Colonic mucosa (tissue), 4 donors: ENCODE results near the gene MPL. TPM values are rescaled to one million over a fixed set of nuclear protein-coding genes. Genes with fewer than 3 reads are reported as not detected.

Source experiments
- DNase-seq: peaks from one replicate; pipeline ENCODE4 v3.0.0-alpha.2; 2020
- H3K27ac ChIP-seq: fragments of 200-600 bp; one replicate; pipeline ENCODE4 v1.8.0; 2021
- H3K27me3 ChIP-seq: fragments of 200-600 bp; one replicate; pipeline ENCODE4 v1.8.0; 2021
- H3K36me3 ChIP-seq: fragments of 200-600 bp; one replicate; pipeline ENCODE4 v1.8.0; 2021
- H3K4me1 ChIP-seq: fragments of 200-600 bp; one replicate; pipeline ENCODE4 v1.8.0; 2021; ENCODE audit warnings: mild to moderate bottlenecking
- H3K4me3 ChIP-seq: fragments of 200-600 bp; one replicate; pipeline ENCODE4 v1.8.0; 2021
- H3K9ac ChIP-seq, 2 donors: one replicate each; pipeline ENCODE4 v1.7.0; 2013; ENCODE audit warnings: control low read depth in 2 of 2, low read depth in 2 of 2, low read length in 2 of 2
- H3K9me3 ChIP-seq: fragments of 200-600 bp; one replicate; pipeline ENCODE4 v1.8.0; 2021
- intact Hi-C: fragments of 100-400 bp; cut with DNase I; formaldehyde crosslinking; loops from one replicate; pipeline ENCODE4 v1.14.1; 2022
- total RNA-seq, 2 donors: library from RNA; stranded (reverse); fragmentation: NEBNext Ultra II Directional in 1 of 2; extraction: Animal tissue kit (Norgen Biotek cat#: 25700) in 1 of 2; gene quantifications; one replicate each; pipeline ENCODE4 v1.2.1, GENCODE V29; 2021
- TF ChIP-seq, protein P1 (sequence below): fragments of 200-600 bp; IDR thresholded peaks from one replicate; pipeline ENCODE4 v1.8.0; 2022; ENCODE audit warnings: antibody characterized with exemption, mild to moderate bottlenecking
- donor health status: healthy.
- donor health status: DM: no; HTN: no; CAD: no.
- donor health status: DM: no; HTN: no; CAD: no.

MPL gene
- total RNA-seq, 2 donors from 2014 or later, result 0.12 TPM; not detected in 1

DNA sequence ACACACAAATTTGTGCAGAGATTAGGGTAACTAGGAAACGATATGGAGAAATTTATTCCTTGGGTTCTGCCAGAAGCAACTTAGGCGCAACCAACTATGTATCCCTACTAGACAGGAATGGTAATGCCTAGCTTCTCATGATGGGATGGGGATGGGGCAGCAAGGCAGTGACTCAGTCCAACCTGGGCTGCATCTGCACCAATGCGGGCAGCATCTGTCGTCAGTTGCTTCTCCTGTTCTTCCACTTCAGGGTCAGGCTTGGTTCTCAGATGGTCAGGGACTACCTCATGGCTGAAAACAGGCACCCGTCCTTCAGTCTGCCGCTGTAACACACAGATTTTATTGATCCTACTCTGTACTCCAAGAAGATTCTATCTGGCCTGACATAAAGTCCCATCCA lies 49.1 kb downstream of the MPL start:
- DNase-seq, result no peak
- intact Hi-C loops, result no loop called here
- TF ChIP-seq, protein P1, sequence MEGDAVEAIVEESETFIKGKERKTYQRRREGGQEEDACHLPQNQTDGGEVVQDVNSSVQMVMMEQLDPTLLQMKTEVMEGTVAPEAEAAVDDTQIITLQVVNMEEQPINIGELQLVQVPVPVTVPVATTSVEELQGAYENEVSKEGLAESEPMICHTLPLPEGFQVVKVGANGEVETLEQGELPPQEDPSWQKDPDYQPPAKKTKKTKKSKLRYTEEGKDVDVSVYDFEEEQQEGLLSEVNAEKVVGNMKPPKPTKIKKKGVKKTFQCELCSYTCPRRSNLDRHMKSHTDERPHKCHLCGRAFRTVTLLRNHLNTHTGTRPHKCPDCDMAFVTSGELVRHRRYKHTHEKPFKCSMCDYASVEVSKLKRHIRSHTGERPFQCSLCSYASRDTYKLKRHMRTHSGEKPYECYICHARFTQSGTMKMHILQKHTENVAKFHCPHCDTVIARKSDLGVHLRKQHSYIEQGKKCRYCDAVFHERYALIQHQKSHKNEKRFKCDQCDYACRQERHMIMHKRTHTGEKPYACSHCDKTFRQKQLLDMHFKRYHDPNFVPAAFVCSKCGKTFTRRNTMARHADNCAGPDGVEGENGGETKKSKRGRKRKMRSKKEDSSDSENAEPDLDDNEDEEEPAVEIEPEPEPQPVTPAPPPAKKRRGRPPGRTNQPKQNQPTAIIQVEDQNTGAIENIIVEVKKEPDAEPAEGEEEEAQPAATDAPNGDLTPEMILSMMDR, result no peak
- no peaks in the 10 kb centered on the region for H3K9me3 ChIP-seq
- H3K36me3 ChIP-seq, result peaks cover 5% of the 10 kb centered on the region
- H3K9ac ChIP-seq, result no peak overlapping the region
- H3K4me1 ChIP-seq, result peaks cover 10% of the 10 kb centered on the region
- no peak overlapping the region for H3K27ac ChIP-seq
- H3K27me3 ChIP-seq, result no peaks in the 10 kb centered on the region
- H3K4me3 ChIP-seq, result no peak overlapping the region

DNA sequence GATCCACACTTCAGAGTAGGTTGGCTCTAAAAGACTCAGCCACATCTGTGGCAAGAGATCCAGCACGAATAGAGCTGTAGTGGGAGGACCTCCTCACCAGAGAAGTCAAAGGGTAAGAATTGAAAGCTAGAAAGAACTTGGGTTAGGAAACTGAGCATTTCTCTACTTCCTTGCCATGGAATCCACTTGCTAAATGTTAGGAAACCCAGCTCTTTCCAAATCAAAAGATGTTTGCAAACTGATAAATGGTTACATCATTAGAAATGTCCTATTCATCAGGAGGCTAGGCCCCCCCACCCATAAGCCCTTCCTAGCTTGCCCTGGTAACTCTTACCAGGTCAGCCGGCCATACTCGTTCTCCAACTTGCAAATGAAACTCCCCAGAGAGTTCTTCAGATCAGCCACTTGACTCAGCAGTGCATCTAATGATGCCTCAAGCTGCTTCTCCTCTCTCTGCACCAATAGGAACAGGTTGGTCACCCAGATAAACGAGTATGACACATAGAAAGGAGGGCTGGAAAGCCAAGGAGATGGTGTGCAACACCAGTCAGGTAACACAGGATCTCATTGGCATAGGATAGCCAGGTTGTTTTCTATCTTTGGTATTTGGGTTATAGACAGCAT lies 50.5 kb downstream of the MPL start:
- TF ChIP-seq, protein P1, result no peak
- intact Hi-C loops, result no loop called here
- no peak overlapping the region for H3K4me3 ChIP-seq
- H3K4me1 ChIP-seq, result peaks cover 10% of the 10 kb centered on the region
- no peak for DNase-seq
- H3K27ac ChIP-seq, result no peak overlapping the region
- no peaks in the 10 kb centered on the region for H3K27me3 ChIP-seq
- peak overlapping the region in 1 of 2 donors; percentile 91 for H3K9ac ChIP-seq
- H3K9me3 ChIP-seq, result no peaks in the 10 kb centered on the region
- peaks cover 5% of the 10 kb centered on the region for H3K36me3 ChIP-seq

DNA sequence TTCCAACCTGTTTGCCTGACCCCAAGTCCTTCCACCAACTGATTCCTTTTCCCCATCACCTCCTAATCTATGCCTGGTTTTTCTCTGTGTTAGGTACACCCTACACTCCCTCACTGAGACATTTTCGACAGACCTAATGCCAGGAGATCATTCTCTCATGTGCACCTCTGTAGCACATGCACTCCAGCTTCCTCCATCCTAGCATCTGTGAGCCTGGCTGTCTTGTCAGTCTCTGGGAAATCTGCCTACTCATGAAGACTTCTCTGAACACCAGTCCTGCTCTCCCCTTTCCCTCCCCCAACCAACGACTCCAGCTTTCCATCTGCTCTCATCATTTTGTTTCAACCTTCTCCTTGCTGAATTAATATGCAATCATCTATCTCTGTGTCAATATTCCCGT lies 51.0 kb downstream of the MPL start:
- intact Hi-C loops, result no loop called here
- no peak overlapping the region for H3K27ac ChIP-seq
- peaks cover 10% of the 10 kb centered on the region for H3K4me1 ChIP-seq
- H3K4me3 ChIP-seq, result peak overlapping the region; percentile 95
- peak overlapping the region in 1 of 2 donors; percentile 91 for H3K9ac ChIP-seq
- peaks cover 5% of the 10 kb centered on the region for H3K36me3 ChIP-seq
- H3K27me3 ChIP-seq, result no peaks in the 10 kb centered on the region
- DNase-seq, result no peak
- TF ChIP-seq, protein P1, result no peak
- H3K9me3 ChIP-seq, result no peaks in the 10 kb centered on the region

DNA sequence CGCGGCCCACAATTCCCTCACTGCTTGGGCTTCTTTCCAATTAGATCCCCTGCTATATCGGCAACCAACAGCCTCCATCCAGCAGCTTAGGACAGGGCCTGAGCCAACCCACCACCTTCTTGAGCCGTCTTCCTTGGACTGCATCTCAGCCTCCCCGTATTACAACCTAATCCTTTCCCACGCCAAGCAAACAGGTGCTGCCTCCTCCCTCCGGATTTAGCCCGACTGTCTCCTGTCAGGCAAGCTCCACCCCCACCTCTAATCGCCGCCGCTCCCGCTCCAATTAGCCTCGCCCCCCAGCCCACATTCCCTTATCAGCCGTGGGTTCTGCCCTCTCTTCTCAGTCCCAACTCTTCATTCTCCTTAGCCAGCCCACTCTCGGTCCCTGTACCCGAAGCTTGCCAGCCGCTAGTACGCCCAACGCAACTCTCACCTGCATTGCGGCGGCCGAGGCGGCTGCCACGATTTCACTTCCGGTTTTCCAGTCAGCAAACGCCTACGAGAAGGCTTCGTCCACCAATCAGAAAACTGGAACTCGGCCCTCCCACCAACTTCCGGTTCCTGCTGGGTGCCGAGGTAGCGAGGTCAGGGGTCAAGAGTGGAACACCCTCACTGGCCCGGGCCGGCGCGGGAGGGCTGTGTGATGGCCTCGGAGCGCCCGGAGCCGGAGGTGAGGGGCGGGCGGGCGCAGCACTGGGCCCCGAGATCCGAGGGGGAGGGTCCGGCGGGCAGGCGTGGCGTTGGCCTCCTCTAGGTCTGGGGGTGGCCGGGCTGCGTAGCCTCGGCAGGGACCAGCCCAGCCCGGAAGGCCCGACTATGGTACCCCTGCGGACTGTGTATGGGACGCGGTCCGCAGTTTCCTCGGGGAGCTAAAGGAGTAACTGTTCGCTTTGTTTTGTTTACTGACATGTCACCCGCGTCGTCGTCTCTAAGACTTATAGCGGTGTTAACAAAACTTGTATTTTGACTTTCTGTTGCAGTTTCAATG lies 52.0 kb downstream of the MPL start, which contains the start of the genes MED8 and SZT2:
TSS of gene MED8 (minus strand) at position 475 of the 988 bp plus-strand sequence. CDS start at position 439, 36 bp downstream.
TSS of gene SZT2 (plus strand) at position 574 of the 988 bp plus-strand sequence. CDS start at position 644, 70 bp downstream.
- no peaks in the 10 kb centered on the region for H3K9me3 ChIP-seq
- H3K27me3 ChIP-seq, result no peaks in the 10 kb centered on the region
- peak within 1 kb of the TSS; percentile 64 for H3K27ac ChIP-seq
- H3K4me1 ChIP-seq, result peaks cover 10% of the 10 kb centered on the region
- intact Hi-C loops, result no loop called here
- peaks cover 5% of the 10 kb centered on the region for H3K36me3 ChIP-seq
- peak within 1 kb of the TSS; percentile 95 for H3K4me3 ChIP-seq
- peak; percentile 98 for DNase-seq
- TF ChIP-seq, protein P1, result no peak
- H3K9ac ChIP-seq, result peak within 1 kb of the TSS; percentile 91

DNA sequence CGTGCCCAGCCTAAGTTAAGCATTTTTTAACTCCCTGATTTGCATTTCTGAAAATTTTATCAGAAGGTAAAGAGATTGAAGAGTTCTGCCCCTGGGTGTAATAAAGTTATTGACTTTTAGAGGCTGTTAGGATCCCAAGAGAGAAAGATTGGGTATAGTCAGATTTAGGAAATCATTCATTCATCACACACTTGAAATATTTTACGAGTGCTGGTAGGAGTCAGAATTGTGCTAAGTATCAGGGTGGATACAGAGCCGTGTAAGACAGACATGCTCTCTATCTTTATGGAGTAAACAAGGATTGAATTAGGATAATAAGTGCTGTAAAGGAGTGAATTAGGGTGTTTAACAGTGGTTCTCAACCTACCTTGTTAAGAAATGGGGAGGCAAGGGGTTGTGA lies 55.1 kb downstream of the MPL start:
- Histone ChIP-seq H3K9me3 (no peaks in the 10 kb centered on the region), H3K27ac (no peak overlapping the region), H3K36me3 (no peaks in the 10 kb centered on the region), H3K9ac (no peak overlapping the region), H3K27me3 (no peaks in the 10 kb centered on the region), H3K4me1 (peaks cover 10% of the 10 kb centered on the region), H3K4me3 (no peak overlapping the region)
- TF ChIP-seq, protein P1, result no peak
- intact Hi-C loops, result no loop called here
- no peak for DNase-seq
